ENCODE data around the gene SEC31B. TPM values are rescaled to one million over a fixed set of nuclear protein-coding genes. Genes with fewer than 3 reads are reported as not detected.

The SEC31B gene
- total RNA-seq, 1 experiment from 2014 or later = 6.3 TPM

DNA sequence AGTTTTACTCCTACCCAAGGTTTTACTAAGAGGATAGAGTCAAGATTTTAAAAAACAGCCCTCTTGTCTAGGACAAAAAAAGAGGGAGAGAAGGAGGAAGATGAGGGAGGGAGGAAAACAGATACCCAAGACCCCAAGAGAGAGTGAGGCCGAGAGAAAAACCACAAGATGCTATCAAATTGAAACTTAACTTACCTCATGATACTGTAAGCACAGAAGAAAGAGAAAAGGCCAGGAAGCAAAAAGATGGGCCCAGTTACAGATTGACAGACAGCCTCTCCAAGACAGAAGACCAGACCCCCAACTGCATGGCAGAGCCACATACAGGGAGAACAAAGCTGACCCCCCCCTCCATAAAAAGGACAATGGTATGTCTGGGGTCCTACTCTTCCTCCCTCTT is 11.4 kb downstream of the SEC31B start:
- Mint-ChIP-seq H3K27me3 (ENCODE audit: low read depth) (peaks cover 56% of the 10 kb centered on the region), H3K36me3 (ENCODE audit: insufficient read depth in 1 of 3, low read depth in 3 of 3) (no peaks in the 10 kb centered on the region; a peak in 1 of 7 replicates), H3K9me3 (no peaks in the 10 kb centered on the region), H3K4me1 (peaks cover 2% of the 10 kb centered on the region in 2 experiments; a peak in 2 of 4 replicates), H3K27ac (no peak overlapping the region; a peak in 1 of 7 replicates), H3K4me3 (no peak overlapping the region)
- Histone ChIP-seq H3K18ac (ENCODE audit: insufficient read length, low read depth, low read length) (no peak overlapping the region), H4K8ac (replicated peaks; ENCODE audit: insufficient read length, low read depth, low read length) (no peak overlapping the region), H2AFZ (ENCODE audit: low read length) (no peak overlapping the region), H3K9me3 (ENCODE audit: control insufficient read depth, low read depth, low read length) (no peaks in the 10 kb centered on the region), H2BK15ac (ENCODE audit: low read depth, low read length) (no peak overlapping the region), H3K27me3 (ENCODE audit: insufficient read depth, low read length) (no peaks in the 10 kb centered on the region), H3K23me2 (ENCODE audit: insufficient read length, low read depth, low read length, poor library complexity, severe bottlenecking) (no peaks in the 10 kb centered on the region), H3K9ac (ENCODE audit: extremely low read depth, insufficient read length, low read length) (no peak overlapping the region), H3K4ac (ENCODE audit: low read depth, low read length) (no peak overlapping the region), H2BK120ac (ENCODE audit: low read depth, low read length, poor library complexity, severe bottlenecking) (no peak overlapping the region), H3K79me1 (ENCODE audit: insufficient read depth, low read depth, low read length, poor library complexity, severe bottlenecking) (no peaks in the 10 kb centered on the region), H2BK20ac (ENCODE audit: low read depth, low read length, poor library complexity, severe bottlenecking) (no peak overlapping the region), H3K14ac (ENCODE audit: insufficient read depth, low read length) (no peak overlapping the region), H2BK12ac (ENCODE audit: insufficient read length, low read depth, low read length) (no peak overlapping the region), H4K91ac (ENCODE audit: insufficient read length, low read depth, low read length) (no peak overlapping the region), H3K56ac (ENCODE audit: insufficient read length, low read depth, low read length) (no peak overlapping the region), H3T11ph (ENCODE audit: low read length) (no peak overlapping the region), H2BK5ac (ENCODE audit: insufficient read length, low read length) (no peak overlapping the region), H3K79me2 (ENCODE audit: insufficient read depth, low read length) (no peaks in the 10 kb centered on the region), H3K4me1 (ENCODE audit: insufficient read depth, low read length) (no peaks in the 10 kb centered on the region), H3K23ac (ENCODE audit: insufficient read length, low read depth, low read length) (no peak overlapping the region), H3K27ac (ENCODE audit: insufficient read length, low read depth, low read length) (no peak overlapping the region), H4K20me1 (ENCODE audit: control insufficient read depth, insufficient read depth, insufficient read length) (no peaks in the 10 kb centered on the region), H3K4me2 (ENCODE audit: insufficient read depth, insufficient read length, low read length) (no peak overlapping the region), H4K5ac (ENCODE audit: insufficient read length, low read depth, low read length) (no peak overlapping the region), H2AK5ac (ENCODE audit: insufficient read length, low read length) (no peak overlapping the region)
- WGBS (ENCODE audit: extremely low coverage, insufficient read length, low lambda C conversion rate) = no CpG with 5 or more reads among the region's 1 CpG
- TF ChIP-seq, protein P1, sequence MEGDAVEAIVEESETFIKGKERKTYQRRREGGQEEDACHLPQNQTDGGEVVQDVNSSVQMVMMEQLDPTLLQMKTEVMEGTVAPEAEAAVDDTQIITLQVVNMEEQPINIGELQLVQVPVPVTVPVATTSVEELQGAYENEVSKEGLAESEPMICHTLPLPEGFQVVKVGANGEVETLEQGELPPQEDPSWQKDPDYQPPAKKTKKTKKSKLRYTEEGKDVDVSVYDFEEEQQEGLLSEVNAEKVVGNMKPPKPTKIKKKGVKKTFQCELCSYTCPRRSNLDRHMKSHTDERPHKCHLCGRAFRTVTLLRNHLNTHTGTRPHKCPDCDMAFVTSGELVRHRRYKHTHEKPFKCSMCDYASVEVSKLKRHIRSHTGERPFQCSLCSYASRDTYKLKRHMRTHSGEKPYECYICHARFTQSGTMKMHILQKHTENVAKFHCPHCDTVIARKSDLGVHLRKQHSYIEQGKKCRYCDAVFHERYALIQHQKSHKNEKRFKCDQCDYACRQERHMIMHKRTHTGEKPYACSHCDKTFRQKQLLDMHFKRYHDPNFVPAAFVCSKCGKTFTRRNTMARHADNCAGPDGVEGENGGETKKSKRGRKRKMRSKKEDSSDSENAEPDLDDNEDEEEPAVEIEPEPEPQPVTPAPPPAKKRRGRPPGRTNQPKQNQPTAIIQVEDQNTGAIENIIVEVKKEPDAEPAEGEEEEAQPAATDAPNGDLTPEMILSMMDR (conservative IDR thresholded peaks at IDR 0.05) = no peak
- no peak for DNase-seq
